Bronchial epithelial cell (primary cell): Measurements from ENCODE around the gene RGS9. TPM values are rescaled to one million over a fixed set of nuclear protein-coding genes. Genes with fewer than 3 reads are reported as not detected.
A peak's percentile ranks its signal among the peaks of the same experiment; 100 is the strongest.

ENCODE experiments used
- DNase-seq: peaks from one replicate; pipeline ENCODE4 v3.0.0-alpha.2; 2010; ENCODE audit warnings: low read depth
- FAIRE-seq: peaks from 2 replicates; lab custom pipeline; 2011; peaks lifted over from hg19 to GRCh38; lab: Jason Lieb, UNC
- H3K27me3 ChIP-seq: 2 replicates; pipeline ENCODE4 v1.5.1; 2011; ENCODE audit warnings: low read length; ENCODE audit not compliant: control insufficient read depth, insufficient read depth
- H3K36me3 ChIP-seq: 2 replicates; pipeline ENCODE4 v1.5.1; 2011; ENCODE audit warnings: low read length; ENCODE audit not compliant: control insufficient read depth, insufficient read depth
- H3K4me3 ChIP-seq: 2 replicates; pipeline ENCODE4 v1.5.1; 2011; ENCODE audit warnings: mild to moderate bottlenecking, low read depth, low read length, control low read depth
- total RNA-seq: library from RNA; depleted of rRNA; stranded (reverse); fragments of >200 nt; gene quantifications from 2 replicates; pipeline ENCODE4 v1.2.1, GENCODE V29; 2014
- TF ChIP-seq, protein P1 (sequence below): IDR thresholded peaks from 2 replicates; pipeline ENCODE4 v1.5.1; 2011; ENCODE audit warnings: mild to moderate bottlenecking, moderate library complexity, low read length, control low read depth, inconsistent platforms; ENCODE audit not compliant: insufficient read depth, severe bottlenecking

RGS9 gene
- total RNA-seq, 1 donor from 2014 or later: 1.1 TPM

GRCh38 chr17:65196617-65197016, 59.4 kb downstream of the RGS9 start:
- FAIRE-seq (no peak), DNase-seq (no peak)
- TF ChIP-seq, protein P1, sequence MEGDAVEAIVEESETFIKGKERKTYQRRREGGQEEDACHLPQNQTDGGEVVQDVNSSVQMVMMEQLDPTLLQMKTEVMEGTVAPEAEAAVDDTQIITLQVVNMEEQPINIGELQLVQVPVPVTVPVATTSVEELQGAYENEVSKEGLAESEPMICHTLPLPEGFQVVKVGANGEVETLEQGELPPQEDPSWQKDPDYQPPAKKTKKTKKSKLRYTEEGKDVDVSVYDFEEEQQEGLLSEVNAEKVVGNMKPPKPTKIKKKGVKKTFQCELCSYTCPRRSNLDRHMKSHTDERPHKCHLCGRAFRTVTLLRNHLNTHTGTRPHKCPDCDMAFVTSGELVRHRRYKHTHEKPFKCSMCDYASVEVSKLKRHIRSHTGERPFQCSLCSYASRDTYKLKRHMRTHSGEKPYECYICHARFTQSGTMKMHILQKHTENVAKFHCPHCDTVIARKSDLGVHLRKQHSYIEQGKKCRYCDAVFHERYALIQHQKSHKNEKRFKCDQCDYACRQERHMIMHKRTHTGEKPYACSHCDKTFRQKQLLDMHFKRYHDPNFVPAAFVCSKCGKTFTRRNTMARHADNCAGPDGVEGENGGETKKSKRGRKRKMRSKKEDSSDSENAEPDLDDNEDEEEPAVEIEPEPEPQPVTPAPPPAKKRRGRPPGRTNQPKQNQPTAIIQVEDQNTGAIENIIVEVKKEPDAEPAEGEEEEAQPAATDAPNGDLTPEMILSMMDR: no peak
- H3K4me3 ChIP-seq: no peak overlapping the region
- H3K27me3 ChIP-seq: no peaks in the 10 kb centered on the region
- no peaks in the 10 kb centered on the region for H3K36me3 ChIP-seq

- no peaks in the 10 kb centered on the region for H3K36me3 ChIP-seq
- no peaks in the 10 kb centered on the region for H3K27me3 ChIP-seq
- DNase-seq (no peak), FAIRE-seq (no peak)
- no peak overlapping the region for H3K4me3 ChIP-seq
- TF ChIP-seq, protein P1: no peak
These were observed 60.0 kb downstream of the RGS9 start for GRCh38 chr17:65197201-65197600.

GRCh38 chr17:65198653-65199382, 61.6 kb downstream of the RGS9 start:
- no peak for FAIRE-seq
- TF ChIP-seq, protein P1: peak; percentile 52
- DNase-seq: peak; percentile 67
- no peaks in the 10 kb centered on the region for H3K36me3 ChIP-seq
- H3K27me3 ChIP-seq: no peaks in the 10 kb centered on the region
- H3K4me3 ChIP-seq: no peak overlapping the region

- DNase-seq (no peak), FAIRE-seq (no peak)
- no peaks in the 10 kb centered on the region for H3K27me3 ChIP-seq
- H3K4me3 ChIP-seq: no peak overlapping the region
- H3K36me3 ChIP-seq: no peaks in the 10 kb centered on the region
- TF ChIP-seq, protein P1: no peak
These were observed 64.2 kb downstream of the RGS9 start for GRCh38 chr17:65201331-65201730.

DNA sequence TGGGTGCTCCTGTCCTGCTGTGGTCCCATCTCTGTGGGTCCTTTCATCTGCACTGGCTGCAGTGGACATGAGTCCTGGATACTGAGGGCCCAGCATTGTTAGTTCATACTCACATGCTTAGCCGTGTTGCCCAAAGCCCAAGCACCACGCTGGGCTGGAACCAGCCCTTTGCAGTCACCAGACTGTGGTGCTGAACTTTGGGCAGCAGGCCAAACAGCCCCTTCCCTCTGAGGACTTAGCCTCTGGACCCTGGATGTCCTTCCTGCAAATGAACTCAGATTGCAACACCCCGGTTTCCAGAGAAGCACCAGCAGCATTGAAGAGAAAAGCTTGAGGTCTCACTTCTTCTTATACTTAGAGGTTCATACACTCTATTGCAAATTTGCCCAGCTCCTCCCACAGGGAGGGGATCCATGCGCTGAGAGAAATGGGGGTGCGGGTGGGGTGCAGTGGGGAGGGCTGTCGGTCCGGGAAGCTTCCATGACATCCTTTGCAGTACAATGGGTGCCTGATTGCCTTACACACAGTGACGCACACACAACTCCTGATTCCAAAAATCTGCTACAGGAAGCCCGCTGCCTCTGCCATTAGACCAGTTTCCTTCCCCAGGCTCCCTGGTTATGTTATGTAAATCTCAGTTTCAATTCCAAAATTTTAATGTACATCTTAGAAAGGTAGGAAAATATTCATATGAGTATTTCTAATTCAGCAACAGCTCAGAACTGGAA, 65.8 kb downstream of the RGS9 start:
- DNase-seq (no peak), FAIRE-seq (no peak)
- Histone ChIP-seq H3K4me3 (no peak overlapping the region), H3K27me3 (no peaks in the 10 kb centered on the region), H3K36me3 (no peaks in the 10 kb centered on the region)
- TF ChIP-seq, protein P1: no peak
